OCI-LY1 (cell line): ENCODE measurements around the gene MMP13.

Source experiments
- H2AFZ ChIP-seq: fragments of 200-600 bp; sonication (generic), shearing (Covaris generic); 2 replicates; pipeline ENCODE4 v1.6.0; 2014; ENCODE audit warnings: antibody characterized with exemption, mild to moderate bottlenecking, low read length
- H3F3A ChIP-seq: fragments of 200-600 bp; sonication (generic), shearing (Covaris generic); 2 replicates; pipeline ENCODE4 v1.6.0; 2014; ENCODE audit warnings: mild to moderate bottlenecking, antibody characterized with exemption, low read length, moderate library complexity; ENCODE audit not compliant: insufficient read depth
- H3K27ac ChIP-seq: fragments of 200-600 bp; sonication (generic); 2 replicates; pipeline ENCODE4 v1.5.1; 2014; ENCODE audit warnings: low read length, mixed run types, mild to moderate bottlenecking, low read depth; ENCODE audit not compliant: poor library complexity, severe bottlenecking
- H3K27me3 ChIP-seq: fragments of 200-600 bp; sonication (generic); 2 replicates; pipeline ENCODE4 v1.6.0; 2014; ENCODE audit warnings: antibody characterized with exemption, mild to moderate bottlenecking, low read length, moderate library complexity; ENCODE audit not compliant: insufficient read depth
- H3K36me3 ChIP-seq: fragments of 200-600 bp; sonication (generic); 2 replicates; pipeline ENCODE4 v1.6.1; 2014; ENCODE audit warnings: mild to moderate bottlenecking, antibody characterized with exemption, low read length, moderate library complexity, mixed read lengths; ENCODE audit not compliant: insufficient read depth
- H3K4me1 ChIP-seq: fragments of 200-600 bp; sonication (generic); 2 replicates; pipeline ENCODE4 v1.5.1; 2014; ENCODE audit warnings: mild to moderate bottlenecking, low read length, moderate library complexity; ENCODE audit not compliant: insufficient read depth, severe bottlenecking
- H3K4me2 ChIP-seq: fragments of 200-600 bp; sonication (generic), shearing (Covaris generic); 2 replicates; pipeline ENCODE4 v1.6.1; 2014; ENCODE audit warnings: low read length
- H3K4me3 ChIP-seq: fragments of 200-600 bp; sonication (generic); 2 replicates; pipeline ENCODE4 v1.5.1; 2014; ENCODE audit warnings: low read length, low read depth, mild to moderate bottlenecking, mixed read lengths; ENCODE audit not compliant: poor library complexity, severe bottlenecking
- H3K79me2 ChIP-seq: fragments of 200-600 bp; shearing (Covaris generic); 2 replicates; pipeline ENCODE4 v1.6.1; 2016; ENCODE audit warnings: mixed run types, low read length, mixed read lengths; ENCODE audit not compliant: insufficient read depth
- H3K9ac ChIP-seq: fragments of 200-600 bp; sonication (generic), shearing (Covaris generic); 2 replicates; pipeline ENCODE4 v1.6.1; 2014; ENCODE audit warnings: mild to moderate bottlenecking, low read length, mixed read lengths
- H3K9me2 ChIP-seq: fragments of 200-600 bp; sonication (generic), shearing (Covaris generic); 2 replicates; pipeline ENCODE4 v1.6.1; 2014; ENCODE audit warnings: low read depth, mild to moderate bottlenecking, low read length, mixed read lengths
- H3K9me3 ChIP-seq: fragments of 200-600 bp; shearing (Covaris generic); 2 replicates; pipeline ENCODE4 v1.6.1; 2014; ENCODE audit warnings: low read length, mixed read lengths
- H4K20me1 ChIP-seq: fragments of 200-600 bp; sonication (generic), shearing (Covaris generic); 2 replicates; pipeline ENCODE4 v1.6.0; 2016; ENCODE audit warnings: mild to moderate bottlenecking, low read length; ENCODE audit not compliant: insufficient read depth
- CTCF ChIP-seq: fragments of 200-600 bp; sonication (generic), shearing (Covaris generic); IDR thresholded peaks from 2 replicates; pipeline ENCODE4 v1.5.1; 2017; ENCODE audit warnings: mild to moderate bottlenecking, antibody characterized with exemption, low read length, moderate library complexity, mixed read lengths
- EZH2 ChIP-seq: fragments of 200-600 bp; sonication (generic), shearing (Covaris generic); IDR thresholded peaks from 2 replicates; pipeline ENCODE4 v1.8.0; 2017; ENCODE audit warnings: borderline replicate concordance, mixed run types, mild to moderate bottlenecking, antibody characterized with exemption, low read length, moderate library complexity, mixed read lengths

The MMP13 gene

GRCh38 chr11:102921587-102922220 is 33.8 kb downstream of the MMP13 start:
- Histone ChIP-seq H3F3A (no peaks in the 10 kb centered on the region), H3K27ac (no peak overlapping the region), H3K4me3 (no peak overlapping the region), H3K9me2 (no peaks in the 10 kb centered on the region), H2AFZ (no peak overlapping the region), H3K4me1 (no peaks in the 10 kb centered on the region), H3K27me3 (no peaks in the 10 kb centered on the region), H3K9me3 (no peaks in the 10 kb centered on the region), H3K4me2 (no peak overlapping the region), H3K36me3 (no peaks in the 10 kb centered on the region), H3K9ac (no peak overlapping the region), H3K79me2 (no peaks in the 10 kb centered on the region), H4K20me1 (no peaks in the 10 kb centered on the region)
- TF ChIP-seq EZH2 (no peak), CTCF (no peak)

GRCh38 chr11:102920118-102920684 is 35.3 kb downstream of the MMP13 start:
- TF ChIP-seq CTCF (no peak), EZH2 (no peak)
- Histone ChIP-seq H3K9ac (no peak overlapping the region), H3K4me2 (no peak overlapping the region), H3K27ac (no peak overlapping the region), H3F3A (no peaks in the 10 kb centered on the region), H3K9me3 (no peaks in the 10 kb centered on the region), H2AFZ (no peak overlapping the region), H4K20me1 (no peaks in the 10 kb centered on the region), H3K36me3 (no peaks in the 10 kb centered on the region), H3K4me3 (no peak overlapping the region), H3K79me2 (no peaks in the 10 kb centered on the region), H3K27me3 (no peaks in the 10 kb centered on the region), H3K9me2 (no peaks in the 10 kb centered on the region), H3K4me1 (no peaks in the 10 kb centered on the region)

GRCh38 chr11:102915044-102915375 is 40.5 kb downstream of the MMP13 start:
- H3K9me3 ChIP-seq = no peaks in the 10 kb centered on the region
- no peaks in the 10 kb centered on the region for H3K79me2 ChIP-seq
- H3F3A ChIP-seq = no peaks in the 10 kb centered on the region
- H3K36me3 ChIP-seq = no peaks in the 10 kb centered on the region
- no peak overlapping the region for H3K4me3 ChIP-seq
- TF ChIP-seq CTCF = no peak; the same call in 1 of the 2 replicates
- TF ChIP-seq EZH2 = no peak
- no peaks in the 10 kb centered on the region for H4K20me1 ChIP-seq
- no peak overlapping the region for H2AFZ ChIP-seq
- no peaks in the 10 kb centered on the region for H3K9me2 ChIP-seq
- no peaks in the 10 kb centered on the region for H3K4me1 ChIP-seq
- H3K27ac ChIP-seq = no peak overlapping the region
- no peaks in the 10 kb centered on the region for H3K27me3 ChIP-seq
- H3K4me2 ChIP-seq = no peak overlapping the region
- H3K9ac ChIP-seq = no peak overlapping the region
